ENCODE data around the gene ANKS1B. TPM values are rescaled to one million over a fixed set of nuclear protein-coding genes. Genes with fewer than 3 reads are reported as not detected.
A peak's percentile ranks its signal among the peaks of the same experiment; 100 is the strongest.

ANKS1B gene
- total RNA-seq, 1 experiment from 2014 or later: 2.4 TPM

DNA sequence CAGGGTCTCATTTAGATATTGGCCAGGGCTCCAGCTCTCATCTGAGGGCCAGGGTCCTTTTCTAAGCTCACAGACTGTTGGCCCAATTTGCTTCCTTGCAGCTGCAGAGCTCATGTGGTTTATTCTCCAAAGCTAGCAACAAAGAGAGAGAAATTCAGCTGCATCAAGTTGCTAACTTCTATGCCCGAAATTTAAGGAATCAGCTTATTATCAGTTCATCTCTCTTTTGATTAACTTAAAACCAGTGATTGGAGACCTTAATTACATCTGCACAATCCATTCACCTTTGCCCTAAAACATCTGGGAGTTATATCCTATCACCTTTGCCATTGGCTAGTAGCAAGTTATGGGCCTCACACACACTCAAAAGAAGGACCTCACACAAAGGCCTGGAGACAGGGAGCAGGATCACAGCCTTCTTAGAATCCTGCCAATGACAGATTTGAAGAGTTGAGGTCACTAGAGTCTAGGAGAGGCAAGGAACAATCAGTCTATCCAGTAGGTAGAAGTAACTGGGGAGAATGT is 596.0 kb downstream of the ANKS1B start:
- Histone ChIP-seq H3K4me3 (no peak overlapping the region), H3K27ac (no peak overlapping the region), H3K36me3 (no peaks in the 10 kb centered on the region), H3K4me1 (no peaks in the 10 kb centered on the region), H3K27me3 (no peaks in the 10 kb centered on the region), H3K9me3 (replicated peaks) (no peaks in the 10 kb centered on the region)
- DNase-seq: no peak

DNA sequence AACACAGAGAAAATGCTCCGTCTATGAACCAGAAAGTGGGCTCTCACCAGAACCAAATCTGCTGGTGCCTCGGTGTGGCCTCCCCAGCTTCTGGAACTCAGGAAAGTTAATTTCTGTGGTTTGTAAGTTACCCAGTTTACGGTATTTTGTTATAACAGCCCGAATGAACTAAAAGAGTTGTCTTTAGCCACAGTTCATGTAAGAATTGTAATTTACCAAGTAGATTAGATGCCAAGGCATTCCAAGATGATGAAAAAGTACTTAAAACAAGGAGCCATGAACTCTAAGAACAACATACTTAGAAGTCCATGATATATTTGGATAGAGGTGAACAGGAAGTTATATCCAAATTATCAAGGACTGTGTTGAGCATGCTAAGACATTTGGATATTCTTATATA is 597.1 kb downstream of the ANKS1B start:
- Histone ChIP-seq H3K4me1 (no peaks in the 10 kb centered on the region), H3K9me3 (replicated peaks) (no peaks in the 10 kb centered on the region), H3K27ac (no peak overlapping the region), H3K36me3 (no peaks in the 10 kb centered on the region), H3K4me3 (no peak overlapping the region), H3K27me3 (no peaks in the 10 kb centered on the region)
- DNase-seq: no peak

GRCh38 chr12:99386907-99387306 is 597.8 kb downstream of the ANKS1B start:
- no peak overlapping the region for H3K27ac ChIP-seq
- H3K4me3 ChIP-seq: no peak overlapping the region
- no peaks in the 10 kb centered on the region for H3K36me3 ChIP-seq
- H3K9me3 ChIP-seq (replicated peaks): no peaks in the 10 kb centered on the region
- no peaks in the 10 kb centered on the region for H3K4me1 ChIP-seq
- no peaks in the 10 kb centered on the region for H3K27me3 ChIP-seq
- peak in 1 of 2 experiments; percentile 42 for DNase-seq

DNA sequence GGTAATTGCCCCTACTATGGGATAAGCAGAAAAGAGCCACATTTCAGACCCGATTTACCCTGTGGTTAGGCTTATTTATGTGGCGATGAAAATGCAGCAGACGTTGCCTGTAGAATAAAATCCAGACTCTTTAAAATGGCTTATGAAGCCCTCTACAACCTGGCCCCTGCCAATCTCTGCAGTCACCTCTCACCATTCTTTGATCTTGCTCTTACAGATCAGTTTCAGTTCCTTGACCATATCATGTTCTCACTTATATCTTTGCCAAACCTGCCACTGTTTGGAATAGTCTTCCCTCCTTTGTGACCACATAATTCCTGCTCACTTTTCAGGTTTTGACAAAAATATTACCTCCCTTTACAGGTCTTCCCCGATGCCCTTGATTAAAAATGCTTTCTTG is 601.5 kb downstream of the ANKS1B start:
- no peaks in the 10 kb centered on the region for H3K36me3 ChIP-seq
- no peaks in the 10 kb centered on the region for H3K4me1 ChIP-seq
- H3K9me3 ChIP-seq (replicated peaks): no peaks in the 10 kb centered on the region
- no peak for DNase-seq
- H3K27me3 ChIP-seq: no peaks in the 10 kb centered on the region
- no peak overlapping the region for H3K4me3 ChIP-seq
- H3K27ac ChIP-seq: no peak overlapping the region

DNA sequence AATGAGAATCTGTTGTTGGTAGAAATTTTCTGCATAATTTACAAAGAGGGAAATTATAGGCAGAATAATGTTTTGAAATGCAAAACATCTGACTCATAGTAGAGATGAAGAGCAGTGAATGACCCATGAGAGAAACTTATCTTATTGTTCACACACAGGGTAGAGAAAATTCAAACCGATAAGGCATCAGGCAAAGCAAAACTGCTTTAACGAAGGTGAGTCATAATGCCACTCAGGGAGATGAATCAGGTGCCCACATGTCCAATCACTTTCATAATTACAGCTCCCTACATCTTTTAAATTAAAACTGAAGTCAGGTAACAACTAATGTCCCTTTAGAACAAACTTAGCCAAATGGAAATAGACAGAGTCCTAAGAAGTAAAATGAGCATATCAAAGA is 602.7 kb downstream of the ANKS1B start:
- no peaks in the 10 kb centered on the region for H3K27me3 ChIP-seq
- no peak for DNase-seq
- H3K4me1 ChIP-seq: no peaks in the 10 kb centered on the region
- no peaks in the 10 kb centered on the region for H3K36me3 ChIP-seq
- H3K27ac ChIP-seq: no peak overlapping the region
- H3K9me3 ChIP-seq (replicated peaks): no peaks in the 10 kb centered on the region
- no peak overlapping the region for H3K4me3 ChIP-seq

DNA sequence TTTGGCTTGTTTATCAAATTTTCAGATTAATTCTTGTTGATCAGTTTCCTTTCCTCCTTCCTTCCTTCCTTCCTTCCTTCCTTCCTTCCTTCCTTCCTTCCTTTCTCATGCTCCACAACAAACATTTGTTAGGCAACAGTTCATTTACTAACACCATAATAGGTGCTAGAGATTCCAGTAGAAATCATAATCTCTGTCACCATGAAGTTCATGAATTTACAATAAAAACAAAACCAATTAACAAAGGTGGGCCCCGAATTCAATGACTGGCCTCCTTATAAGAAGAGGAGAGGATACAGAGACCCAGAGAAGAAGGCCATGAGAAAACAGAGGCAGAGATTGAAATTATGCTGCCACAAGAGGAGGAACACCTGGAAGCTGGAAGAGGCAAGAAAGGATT is 604.0 kb downstream of the ANKS1B start:
- DNase-seq: no peak
- no peaks in the 10 kb centered on the region for H3K9me3 ChIP-seq (replicated peaks)
- no peaks in the 10 kb centered on the region for H3K36me3 ChIP-seq
- no peak overlapping the region for H3K27ac ChIP-seq
- H3K4me3 ChIP-seq: no peak overlapping the region
- H3K27me3 ChIP-seq: no peaks in the 10 kb centered on the region
- H3K4me1 ChIP-seq: no peaks in the 10 kb centered on the region

DNA sequence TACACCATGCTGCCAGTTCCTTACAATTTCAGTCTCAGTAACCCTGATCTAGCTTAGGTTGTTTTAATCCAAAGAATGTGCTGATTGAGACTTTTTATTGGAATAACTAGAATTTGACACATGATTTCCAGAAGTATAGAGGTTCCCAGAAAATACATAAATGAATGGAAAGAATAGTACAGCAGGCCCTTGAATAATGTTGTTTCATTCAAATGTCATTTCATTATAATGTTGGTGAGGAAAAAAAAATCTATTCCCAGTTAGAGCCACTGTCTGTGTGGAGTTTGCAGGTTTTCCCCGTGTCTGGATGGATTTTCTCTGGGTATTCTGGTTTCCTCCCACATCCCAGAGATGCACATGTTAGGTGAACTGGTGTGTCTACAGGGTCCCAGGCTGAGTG is 610.7 kb downstream of the ANKS1B start:
- no peaks in the 10 kb centered on the region for H3K27me3 ChIP-seq
- H3K27ac ChIP-seq: no peak overlapping the region
- H3K4me3 ChIP-seq: no peak overlapping the region
- no peaks in the 10 kb centered on the region for H3K4me1 ChIP-seq
- no peak for DNase-seq
- H3K9me3 ChIP-seq (replicated peaks): no peaks in the 10 kb centered on the region
- no peaks in the 10 kb centered on the region for H3K36me3 ChIP-seq

DNA sequence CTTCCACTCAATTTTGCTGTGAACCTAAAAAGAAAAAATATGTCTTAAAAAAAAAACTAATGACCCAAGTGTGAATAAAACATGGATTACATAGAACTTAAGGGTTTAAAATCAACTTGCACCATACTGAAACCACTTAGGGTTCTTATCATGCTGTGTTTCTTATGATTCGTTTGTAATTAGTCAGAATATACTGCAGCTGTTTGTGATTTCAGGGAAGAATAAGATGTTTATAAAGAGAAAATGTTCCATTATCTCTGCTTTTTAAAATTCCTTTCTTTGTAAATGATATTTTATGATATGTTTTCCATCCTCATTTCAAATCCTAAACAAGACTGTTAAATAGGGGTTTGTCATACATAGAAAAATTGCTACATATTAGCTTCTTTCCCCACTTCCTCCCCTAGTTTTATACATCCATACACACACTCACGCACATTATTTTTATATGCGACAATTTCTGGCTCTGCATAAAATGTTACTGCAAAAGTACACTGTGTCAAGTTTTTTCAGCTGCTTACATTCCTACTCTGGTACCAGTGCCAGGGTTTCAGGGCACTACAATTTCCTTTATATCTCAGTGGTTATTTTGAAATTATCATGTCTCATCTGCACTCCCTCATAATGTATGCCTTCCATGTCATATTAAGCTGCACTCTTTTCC is 612.3 kb downstream of the ANKS1B start:
- H3K4me1 ChIP-seq: no peaks in the 10 kb centered on the region
- no peaks in the 10 kb centered on the region for H3K27me3 ChIP-seq
- H3K27ac ChIP-seq: no peak overlapping the region
- no peak for DNase-seq
- no peaks in the 10 kb centered on the region for H3K36me3 ChIP-seq
- H3K9me3 ChIP-seq (replicated peaks): no peaks in the 10 kb centered on the region
- no peak overlapping the region for H3K4me3 ChIP-seq

DNA sequence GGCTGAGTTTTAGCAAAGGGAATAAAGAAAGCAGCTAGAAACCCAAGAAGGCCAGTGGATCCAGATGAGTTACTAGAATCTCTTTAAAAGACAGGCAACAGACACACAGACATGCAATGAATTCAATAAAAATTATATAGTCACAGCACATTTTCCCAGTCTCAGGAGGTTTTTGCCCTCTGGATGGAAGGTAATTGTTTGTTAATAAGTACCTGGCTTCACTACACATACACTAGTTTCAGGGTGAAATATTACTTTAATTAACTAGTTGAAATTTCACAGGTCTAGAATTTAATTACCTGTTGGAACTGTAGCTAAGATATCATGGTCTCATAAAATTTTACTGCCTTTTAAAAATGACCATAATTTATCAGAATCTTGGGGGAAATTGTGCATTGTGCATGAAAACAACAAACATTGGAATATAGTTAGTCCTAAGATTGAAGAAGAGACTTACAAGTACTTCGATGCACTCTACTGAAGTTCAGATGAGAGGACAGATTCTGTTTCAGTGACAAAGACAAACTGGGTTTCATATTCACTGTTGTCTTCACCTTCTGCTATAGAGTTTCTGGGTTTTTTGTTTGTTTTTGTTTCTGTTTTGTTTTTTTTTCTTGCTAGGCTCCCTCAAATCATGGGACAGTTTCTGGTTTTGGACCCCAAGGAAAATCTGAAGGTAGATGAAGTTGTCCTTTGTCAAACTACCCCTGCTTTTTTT is 614.2 kb downstream of the ANKS1B start:
- Histone ChIP-seq H3K27me3 (no peaks in the 10 kb centered on the region), H3K9me3 (replicated peaks) (no peaks in the 10 kb centered on the region), H3K36me3 (no peaks in the 10 kb centered on the region), H3K27ac (no peak overlapping the region), H3K4me1 (no peaks in the 10 kb centered on the region), H3K4me3 (no peak overlapping the region)
- DNase-seq: no peak

GRCh38 chr12:99367181-99367580 is 617.6 kb downstream of the ANKS1B start:
- no peaks in the 10 kb centered on the region for H3K36me3 ChIP-seq
- H3K27ac ChIP-seq: no peak overlapping the region
- H3K4me3 ChIP-seq: no peak overlapping the region
- DNase-seq: no peak
- no peaks in the 10 kb centered on the region for H3K27me3 ChIP-seq
- H3K9me3 ChIP-seq (replicated peaks): no peaks in the 10 kb centered on the region
- no peaks in the 10 kb centered on the region for H3K4me1 ChIP-seq

DNA sequence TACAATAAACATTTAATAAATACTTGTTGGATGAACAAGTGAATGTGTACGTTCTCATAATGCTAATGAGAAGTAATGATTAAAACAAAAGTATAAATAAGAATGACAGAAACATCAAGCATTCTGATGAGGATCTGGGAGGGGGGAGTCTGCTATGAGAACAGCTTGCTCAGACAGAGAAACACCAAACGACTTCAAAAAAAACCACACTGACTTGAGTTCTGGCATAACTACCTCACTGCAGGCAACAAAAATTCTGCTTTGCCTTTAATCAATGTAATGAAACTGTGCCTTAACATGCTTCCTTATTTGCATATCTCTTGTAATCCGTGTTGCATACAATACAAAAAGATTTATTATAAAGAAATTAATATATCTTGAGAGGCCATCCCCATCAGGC is 632.5 kb downstream of the ANKS1B start:
- no peaks in the 10 kb centered on the region for H3K9me3 ChIP-seq (replicated peaks)
- no peak overlapping the region for H3K4me3 ChIP-seq
- no peaks in the 10 kb centered on the region for H3K27me3 ChIP-seq
- no peak for DNase-seq
- H3K4me1 ChIP-seq: no peaks in the 10 kb centered on the region
- H3K27ac ChIP-seq: no peak overlapping the region
- no peaks in the 10 kb centered on the region for H3K36me3 ChIP-seq

GRCh38 chr12:99343960-99344359 is 640.8 kb downstream of the ANKS1B start:
- Histone ChIP-seq H3K27me3 (no peaks in the 10 kb centered on the region), H3K27ac (no peak overlapping the region), H3K4me1 (no peaks in the 10 kb centered on the region), H3K36me3 (no peaks in the 10 kb centered on the region), H3K9me3 (replicated peaks) (no peaks in the 10 kb centered on the region), H3K4me3 (no peak overlapping the region)
- DNase-seq: no peak

DNA sequence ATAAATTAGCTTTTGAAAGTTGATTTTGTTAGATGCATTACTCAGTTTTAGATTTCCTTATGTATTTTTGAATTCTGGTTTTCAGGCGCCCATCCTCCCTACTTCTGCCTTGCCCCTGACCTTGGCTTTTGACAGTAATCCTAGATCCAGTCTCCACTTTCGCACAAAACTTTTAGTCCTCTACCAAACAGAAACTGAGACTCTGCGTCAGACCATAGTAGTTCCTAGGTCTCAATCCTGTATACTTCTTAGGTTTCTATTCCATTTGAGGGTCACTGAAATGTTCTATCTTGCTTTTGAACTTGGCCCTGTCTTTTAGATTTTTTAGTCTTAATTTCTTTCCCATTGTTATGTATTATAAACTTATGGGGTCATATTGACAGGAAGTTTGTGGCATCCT is 645.1 kb downstream of the ANKS1B start:
- no peak overlapping the region for H3K27ac ChIP-seq
- no peaks in the 10 kb centered on the region for H3K36me3 ChIP-seq
- H3K27me3 ChIP-seq: no peaks in the 10 kb centered on the region
- H3K9me3 ChIP-seq (replicated peaks): no peaks in the 10 kb centered on the region
- no peak for DNase-seq
- H3K4me3 ChIP-seq: no peak overlapping the region
- no peaks in the 10 kb centered on the region for H3K4me1 ChIP-seq

DNA sequence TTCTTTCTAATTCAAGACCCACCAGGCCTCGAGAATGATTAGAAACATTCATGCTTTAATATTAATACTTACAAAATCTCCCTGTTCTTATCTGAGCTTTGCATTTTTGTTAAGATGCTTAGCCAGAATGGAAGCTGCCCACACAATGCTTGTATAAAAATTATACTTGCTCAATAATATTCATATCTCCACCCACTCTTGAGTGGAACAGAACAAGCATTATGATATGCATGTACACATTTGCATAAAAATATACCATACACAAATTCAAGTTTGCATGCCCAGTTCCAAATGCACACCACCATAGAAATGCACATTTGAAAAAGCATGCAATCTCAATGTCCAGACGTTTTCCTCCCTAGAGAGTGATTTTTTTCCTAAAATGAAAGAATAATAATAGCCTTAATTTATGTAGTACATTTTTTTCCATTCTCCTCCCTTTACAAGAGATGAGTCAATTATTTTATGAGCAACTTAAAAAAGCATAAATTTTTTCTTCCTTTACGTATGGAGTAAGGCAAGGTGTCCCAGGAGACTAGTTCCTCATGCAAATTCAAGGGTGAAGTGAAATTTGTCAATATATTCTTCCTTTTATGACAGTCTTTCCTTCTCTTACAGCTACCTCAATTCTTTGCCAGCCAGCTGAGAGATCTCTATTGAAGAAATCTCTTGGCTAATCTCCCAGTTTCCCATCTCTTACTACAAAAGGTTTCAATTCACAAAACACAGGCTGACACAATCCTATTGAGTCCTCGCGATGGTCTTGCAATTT is 650.3 kb downstream of the ANKS1B start:
- no peak overlapping the region for H3K4me3 ChIP-seq
- no peaks in the 10 kb centered on the region for H3K36me3 ChIP-seq
- no peak overlapping the region for H3K27ac ChIP-seq
- no peaks in the 10 kb centered on the region for H3K4me1 ChIP-seq
- no peaks in the 10 kb centered on the region for H3K27me3 ChIP-seq
- no peaks in the 10 kb centered on the region for H3K9me3 ChIP-seq (replicated peaks)
- DNase-seq: no peak

DNA sequence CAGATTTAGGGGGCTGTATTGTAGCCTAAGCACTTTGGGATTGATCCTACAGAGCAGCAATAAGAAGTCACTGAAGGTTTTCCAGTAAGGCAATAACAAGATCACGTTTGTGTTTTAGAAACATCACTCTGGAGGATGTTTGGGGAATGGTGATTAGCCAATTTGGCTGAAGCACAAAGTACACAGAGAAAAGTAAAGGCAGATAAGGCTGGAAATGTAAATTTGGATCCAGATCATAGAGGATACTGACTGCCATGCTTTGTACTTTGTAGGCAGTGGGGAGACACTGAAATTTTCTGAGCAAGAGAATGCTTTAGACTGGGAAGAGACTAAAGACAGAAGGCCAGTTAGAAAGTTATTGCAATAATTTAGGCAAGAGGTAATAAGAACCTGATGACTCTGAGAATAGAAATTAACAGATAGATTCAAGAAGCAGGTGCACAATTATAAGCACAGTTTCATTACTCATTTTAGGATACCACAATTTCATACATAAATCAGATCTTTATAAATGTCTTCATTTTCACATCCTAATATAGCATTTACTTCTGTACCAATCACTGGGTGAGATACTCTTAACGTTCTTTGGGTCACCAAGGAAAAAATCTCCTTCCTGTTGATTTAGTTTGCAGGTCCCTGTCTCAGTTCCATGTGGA is 651.7 kb downstream of the ANKS1B start:
- no peaks in the 10 kb centered on the region for H3K27me3 ChIP-seq
- no peak overlapping the region for H3K27ac ChIP-seq
- no peak overlapping the region for H3K4me3 ChIP-seq
- H3K9me3 ChIP-seq (replicated peaks): no peaks in the 10 kb centered on the region
- H3K36me3 ChIP-seq: no peaks in the 10 kb centered on the region
- H3K4me1 ChIP-seq: no peaks in the 10 kb centered on the region
- DNase-seq: no peak

All from SJCRH30 (cell line).